GM21381 (cell line): ENCODE measurements around the gene ZNF749.
"Not testable (repeated sequence)": the region's sequence is repeated elsewhere in the genome, so short reads cannot be mapped to it uniquely, and the experiment has no call there.

Experiments used
- ATAC-seq: cut with Tn5 transposase; IDR thresholded peaks from one replicate; pipeline ENCODE4 v1.9.1; 2021; ENCODE audit warnings: mild to moderate bottlenecking, moderate library complexity; ENCODE audit not compliant: unreplicated experiment

The ZNF749 gene

GRCh38 chr19:57465680-57466381 is 30.7 kb downstream of the ZNF749 start:
- ATAC-seq = no peak

- no peak for ATAC-seq
Observed at GRCh38 chr19:57466489-57466888, 31.4 kb downstream of the ZNF749 start.

- no peak for ATAC-seq
Observed at GRCh38 chr19:57473646-57474045, 38.5 kb downstream of the ZNF749 start.

GRCh38 chr19:57477191-57478008 is 42.3 kb downstream of the ZNF749 start, which contains the start of gene ZNF772:
Gene ZNF772 (minus strand): TSS chr19:57477566. CDS start chr19:57477309, 257 bp downstream.
- peak; percentile 90 for ATAC-seq

- peak; percentile 97 for ATAC-seq
Observed at GRCh38 chr19:57487477-57488298, 52.6 kb downstream of the ZNF749 start, which contains the start of gene ZNF419. Gene ZNF419 (plus strand): TSS chr19:57487750. CDS start chr19:57487951, 201 bp downstream.

GRCh38 chr19:57488299-57488644 is 53.1 kb downstream of the ZNF749 start:
- not testable (repeated sequence) for ATAC-seq
